ENCODE results near the gene LHFPL6.

Gene LHFPL6

GRCh38 chr13:39462428-39462827, 140.6 kb downstream of the LHFPL6 start:
- no peak for DNase-seq (ENCODE audit: low spot score)

DNA sequence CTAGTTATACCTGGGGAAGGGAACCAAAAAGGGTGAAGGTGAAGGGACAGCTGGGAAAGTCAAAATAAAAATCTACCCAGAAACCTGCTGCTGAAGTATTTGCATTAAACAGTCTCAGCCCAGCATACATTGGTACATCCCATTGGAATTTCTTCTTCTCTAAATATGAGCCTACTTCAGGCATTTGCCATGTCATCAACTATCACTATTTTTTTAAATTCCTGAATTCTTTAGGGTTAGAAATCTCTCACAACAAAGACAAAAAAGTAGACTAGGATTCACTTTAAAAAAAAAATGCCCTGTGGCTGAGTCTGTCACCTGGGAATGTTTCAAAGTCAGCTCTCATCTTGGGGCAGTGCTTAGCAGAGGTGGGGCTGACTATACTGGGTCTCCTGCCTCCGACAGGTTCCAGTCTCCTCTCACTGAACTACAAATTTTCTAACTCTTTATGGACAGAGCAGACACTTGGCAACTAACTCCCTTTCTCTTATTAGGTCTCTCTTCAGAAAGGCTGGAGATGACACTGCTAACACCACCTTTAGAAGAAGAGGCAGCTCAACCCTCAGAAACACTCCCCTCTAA, 141.2 kb downstream of the LHFPL6 start:
- no peak for DNase-seq (ENCODE audit: low spot score)

DNA sequence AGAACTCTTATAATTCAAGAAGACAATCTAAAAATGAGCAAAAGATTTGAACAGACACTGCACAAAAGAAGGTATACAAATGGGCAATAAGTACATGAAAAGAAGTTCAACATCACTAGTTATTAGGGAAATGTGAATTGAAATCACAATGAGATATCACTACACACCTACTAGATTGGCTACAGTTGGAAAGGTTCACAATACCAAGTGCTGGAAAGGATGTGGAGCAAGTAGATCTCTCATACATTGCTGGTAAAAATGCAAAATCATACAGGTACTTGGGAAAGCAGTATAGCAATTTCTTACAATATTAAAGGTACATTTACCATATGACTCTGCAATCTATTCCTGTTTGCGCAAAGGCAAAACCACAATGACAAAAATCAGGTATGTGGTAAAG, 145.7 kb downstream of the LHFPL6 start:
- DNase-seq (ENCODE audit: low spot score), result no peak

DNA sequence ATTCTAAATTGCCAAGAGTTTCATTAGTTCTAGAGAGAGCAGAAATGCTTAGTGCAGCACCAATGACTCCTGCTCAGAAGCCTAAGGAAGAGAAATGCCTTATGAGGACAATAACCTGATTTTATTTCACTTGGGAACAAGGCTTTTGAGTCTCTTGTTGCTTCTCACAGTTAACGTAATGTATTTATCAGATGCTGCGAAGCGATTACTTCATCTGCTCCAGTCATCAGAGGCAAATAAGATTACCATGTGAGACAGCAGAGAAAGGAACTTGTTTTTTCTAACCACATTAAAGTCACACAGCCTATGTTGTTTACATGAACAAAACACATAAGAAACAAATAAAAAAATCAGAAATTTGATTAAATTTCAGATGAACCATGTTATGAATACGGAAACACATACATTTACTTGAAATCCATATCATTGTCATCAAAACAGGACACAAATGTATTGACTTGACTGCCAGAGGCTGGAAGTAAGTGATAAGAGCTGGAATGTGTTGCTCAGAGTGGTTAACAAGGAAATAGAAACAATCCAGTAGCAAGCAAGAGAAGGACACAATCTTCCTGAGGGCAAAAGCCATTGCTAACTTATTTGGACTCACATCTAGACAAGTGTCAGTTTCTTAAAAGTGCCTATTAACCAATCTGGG, 147.3 kb downstream of the LHFPL6 start:
- no peak for DNase-seq (ENCODE audit: low spot score)

- peak; percentile 93 for DNase-seq (ENCODE audit: low spot score)
These were observed 150.2 kb downstream of the LHFPL6 start for GRCh38 chr13:39452834-39453233.

GRCh38 chr13:39452417-39452816, 150.6 kb downstream of the LHFPL6 start:
- no peak for DNase-seq (ENCODE audit: low spot score)

DNA sequence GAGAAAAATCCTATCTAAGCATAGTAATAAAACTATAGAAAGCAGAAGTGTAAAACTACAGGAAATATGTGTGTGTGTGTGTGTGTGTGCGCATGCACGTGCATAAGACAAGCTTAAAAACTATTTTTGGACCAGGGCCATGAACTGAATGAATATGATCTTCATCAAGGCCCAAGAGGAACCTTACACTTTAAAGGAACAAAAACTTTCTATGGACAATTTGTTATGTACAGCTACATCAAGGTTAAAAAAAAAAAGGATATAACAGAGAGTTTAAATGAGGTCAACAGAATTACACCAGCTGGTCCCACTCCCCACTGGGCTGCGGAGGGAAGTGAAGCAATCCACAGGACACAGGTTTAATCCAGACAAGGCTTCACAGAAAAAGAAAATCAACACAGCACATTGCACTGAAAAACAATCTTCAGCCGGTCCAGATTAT, 151.1 kb downstream of the LHFPL6 start:
- DNase-seq (ENCODE audit: low spot score), result peak; percentile 93

GRCh38 chr13:39451301-39451700, 151.7 kb downstream of the LHFPL6 start:
- DNase-seq (ENCODE audit: low spot score), result peak; percentile 72

DNA sequence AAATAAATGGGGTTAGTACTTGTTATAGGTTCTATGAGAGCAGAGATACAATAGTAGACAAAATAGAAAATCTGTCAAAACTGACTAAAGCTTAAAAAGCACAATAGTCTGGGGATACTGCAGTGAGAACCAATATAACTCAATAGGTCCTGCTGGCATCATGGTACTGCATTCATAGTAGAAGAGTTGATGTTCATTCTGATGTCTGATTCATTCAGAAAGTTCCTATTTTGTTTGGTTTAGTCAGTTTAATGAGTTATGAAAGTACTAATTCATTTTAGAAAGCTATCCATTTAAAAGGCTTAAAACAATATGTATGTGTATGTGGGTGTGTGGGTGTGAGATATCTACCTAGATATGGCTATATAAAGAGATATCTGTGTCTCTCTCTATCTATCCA, 152.8 kb downstream of the LHFPL6 start:
- DNase-seq (ENCODE audit: low spot score), result no peak

- DNase-seq (ENCODE audit: low spot score), result peak; percentile 91
These were observed 154.2 kb downstream of the LHFPL6 start for GRCh38 chr13:39448834-39449233.

DNA sequence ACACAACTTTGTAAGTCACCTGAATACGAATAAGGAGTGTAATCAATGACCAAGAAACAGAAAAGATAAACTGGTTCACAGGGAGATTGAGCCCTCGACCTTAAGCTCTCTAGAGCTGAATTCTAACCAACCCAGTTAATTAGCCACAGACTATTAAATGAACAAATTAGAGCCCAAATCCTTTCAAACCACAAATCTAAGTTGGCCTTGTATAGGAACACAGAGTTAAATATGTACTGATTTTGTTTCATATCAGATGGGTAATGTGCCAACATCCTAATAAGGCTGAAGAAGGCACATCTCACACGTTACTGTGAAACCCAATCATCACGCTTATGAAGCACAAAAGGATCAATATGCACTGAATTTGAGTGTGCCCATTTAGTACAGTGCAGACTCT, 156.1 kb downstream of the LHFPL6 start:
- DNase-seq (ENCODE audit: low spot score), result no peak

DNA sequence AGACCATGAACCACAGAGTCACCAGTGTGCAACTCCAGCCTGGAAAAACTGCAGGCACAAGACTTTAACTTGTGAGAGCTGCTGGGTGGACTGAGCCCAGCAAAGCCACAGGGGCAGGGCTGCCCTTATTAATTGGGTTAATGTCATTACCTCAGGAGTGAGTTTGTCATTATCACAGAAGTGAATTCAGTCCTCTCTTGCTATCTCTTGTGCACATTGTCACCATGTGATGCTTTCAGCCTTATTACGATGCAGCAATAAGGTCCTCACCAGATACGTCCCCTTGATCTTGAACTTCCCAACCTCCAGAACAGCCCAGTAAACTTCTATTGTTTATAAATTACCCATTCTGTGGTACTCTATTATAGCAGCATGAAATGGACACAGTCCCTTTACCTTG, 158.1 kb downstream of the LHFPL6 start:
- DNase-seq (ENCODE audit: low spot score), result no peak

- no peak for DNase-seq (ENCODE audit: low spot score)
These were observed 169.3 kb downstream of the LHFPL6 start for GRCh38 chr13:39433651-39434050.

- no peak for DNase-seq (ENCODE audit: low spot score)
These were observed 170.8 kb downstream of the LHFPL6 start for GRCh38 chr13:39432196-39432595.

DNA sequence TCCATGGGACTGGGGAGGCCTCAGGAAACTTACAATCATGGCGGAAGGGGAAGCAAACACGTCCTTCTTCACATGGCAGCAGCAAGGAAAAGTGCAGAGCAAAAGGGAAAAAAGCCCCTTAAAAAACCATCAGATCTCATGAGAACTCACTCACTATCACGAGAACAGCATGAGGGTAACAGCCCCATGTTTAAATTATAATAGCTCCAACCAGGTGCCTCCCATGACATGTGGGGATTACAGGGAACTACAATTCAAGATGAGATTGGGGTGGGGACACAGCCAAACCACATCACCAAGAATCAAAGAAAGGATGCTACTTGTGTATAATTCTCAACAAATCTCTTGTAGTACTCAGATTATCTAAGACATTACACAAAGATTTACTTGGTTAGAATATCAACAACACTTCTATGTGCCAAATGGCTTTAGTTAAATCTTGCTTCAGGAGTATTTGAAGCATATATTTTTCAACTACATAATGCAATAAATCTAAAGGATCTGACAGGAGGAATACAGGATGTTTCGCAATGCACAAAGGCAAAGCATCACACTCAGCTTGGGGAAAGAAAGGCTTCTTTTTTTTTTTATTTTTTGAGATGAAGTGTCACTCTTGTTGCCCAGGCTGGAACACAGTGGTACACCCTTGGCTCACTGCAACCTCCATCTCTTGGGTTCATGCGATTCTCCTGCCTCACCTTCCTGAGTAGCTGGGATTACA, 180.0 kb downstream of the LHFPL6 start:
- DNase-seq (ENCODE audit: low spot score), result no peak

- DNase-seq (ENCODE audit: low spot score), result peak; percentile 65
These were observed 183.1 kb downstream of the LHFPL6 start for GRCh38 chr13:39419876-39420275.

- no peak for DNase-seq (ENCODE audit: low spot score)
These were observed 183.9 kb downstream of the LHFPL6 start for GRCh38 chr13:39419068-39419467.

- DNase-seq (ENCODE audit: low spot score), result no peak
These were observed 184.6 kb downstream of the LHFPL6 start for GRCh38 chr13:39418424-39418823.

- DNase-seq (ENCODE audit: low spot score), result no peak
These were observed 185.3 kb downstream of the LHFPL6 start for GRCh38 chr13:39417643-39418042.

- DNase-seq (ENCODE audit: low spot score), result no peak
These were observed 185.9 kb downstream of the LHFPL6 start for GRCh38 chr13:39417131-39417530.

DNA sequence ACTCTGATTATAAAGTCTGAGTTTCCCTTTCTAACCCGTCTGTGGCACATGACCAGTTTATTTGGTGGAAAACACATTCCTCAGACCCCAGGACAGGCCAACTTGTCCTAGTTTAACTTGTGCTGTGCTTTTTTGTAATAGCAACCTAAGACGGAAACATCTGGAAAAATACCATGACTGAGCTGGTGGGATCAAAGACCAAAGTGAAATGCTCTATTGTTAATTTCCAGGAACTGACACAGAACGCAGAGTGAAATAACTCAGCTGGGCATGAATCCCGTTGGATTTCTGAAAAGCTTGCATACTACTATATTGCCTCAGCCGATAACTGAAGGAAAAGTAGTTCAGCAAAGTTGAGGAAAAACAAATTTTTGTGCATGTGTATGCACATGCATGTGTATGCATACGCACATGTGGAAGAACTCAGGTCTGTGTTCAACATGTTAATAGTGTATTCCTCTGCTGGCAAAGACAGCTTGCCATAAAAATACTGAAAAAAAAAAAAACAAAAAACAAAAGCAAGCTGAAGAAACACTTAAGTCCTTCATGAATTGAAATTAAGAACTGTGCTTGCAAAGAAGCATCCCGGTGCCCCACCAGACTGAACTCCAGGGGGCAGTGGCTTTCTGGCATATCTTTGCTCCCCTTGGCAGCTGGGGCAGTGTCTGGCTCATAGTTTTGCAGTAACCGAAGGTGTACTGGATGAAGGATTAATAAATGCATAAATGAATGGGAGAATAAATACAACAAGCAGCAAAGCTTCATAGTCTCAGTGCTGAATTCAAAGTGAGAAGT, 187.8 kb downstream of the LHFPL6 start:
- DNase-seq (ENCODE audit: low spot score), result peak; percentile 68

GRCh38 chr13:39414339-39414738, 188.7 kb downstream of the LHFPL6 start:
- DNase-seq (ENCODE audit: low spot score), result no peak

DNA sequence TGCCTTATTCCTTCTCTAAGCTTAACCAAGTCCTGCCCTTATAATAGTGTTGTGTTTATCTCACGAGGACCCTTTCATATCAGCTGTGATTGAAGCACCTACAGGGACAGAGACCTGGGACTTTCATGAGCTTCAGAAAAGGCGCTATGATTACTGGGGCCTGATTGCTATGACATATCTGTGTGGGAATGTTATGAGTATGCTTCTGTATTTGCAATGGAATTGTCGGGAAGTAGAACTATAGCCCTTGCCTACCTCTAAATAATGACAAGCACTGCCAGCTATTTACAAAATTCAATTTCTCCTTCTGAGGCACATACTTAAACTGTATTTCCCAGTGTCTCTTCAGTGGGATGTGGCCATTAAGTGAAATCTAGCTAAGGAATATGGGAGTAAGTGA, 191.5 kb downstream of the LHFPL6 start:
- DNase-seq (ENCODE audit: low spot score), result no peak

All from cerebellar cortex (tissue), 1 donor.